Progenitor cell of endocrine pancreas (in vitro differentiated cells): ENCODE measurements around the gene CEACAM21. TPM values are rescaled to one million over a fixed set of nuclear protein-coding genes. Genes with fewer than 3 reads are reported as not detected.
A peak's percentile ranks its signal among the peaks of the same experiment; 100 is the strongest.

ENCODE experiments used
- DNase-seq: peaks from one replicate; pipeline ENCODE4 v3.0.0; 2021; ENCODE audit warnings: low spot score; ENCODE audit not compliant: unreplicated experiment
- H3K27ac Mint-ChIP-seq: 2 replicates; pipeline ENCODE4 v1.8.0; 2021; ENCODE audit warnings: mild to moderate bottlenecking, moderate library complexity, mixed read lengths
- H3K27me3 Mint-ChIP-seq: 2 replicates; pipeline ENCODE4 v1.8.0; 2021; ENCODE audit warnings: mixed read lengths
- H3K36me3 Mint-ChIP-seq: 2 replicates; pipeline ENCODE4 v1.8.0; 2022; ENCODE audit warnings: mixed read lengths; ENCODE audit not compliant: insufficient read depth
- H3K4me1 Mint-ChIP-seq: 2 replicates; pipeline ENCODE4 v1.8.0; 2021; ENCODE audit warnings: low read depth, mixed read lengths
- H3K4me3 Mint-ChIP-seq: 2 replicates; pipeline ENCODE4 v1.8.0; 2021; ENCODE audit warnings: low read depth, mild to moderate bottlenecking, moderate library complexity, mixed read lengths
- H3K9me3 Mint-ChIP-seq: 2 replicates; pipeline ENCODE4 v1.8.0; 2021; ENCODE audit warnings: low read depth, mixed read lengths
- total RNA-seq: library from RNA; stranded (reverse); gene quantifications from 2 replicates; pipeline ENCODE4 v1.2.1, GENCODE V29; 2021
- TF ChIP-seq, protein P1 (sequence below): fragments of 200-600 bp; sonication (generic); IDR thresholded peaks from one replicate; pipeline ENCODE4 v1.5.0; 2021; ENCODE audit warnings: antibody characterized with exemption, mild to moderate bottlenecking; ENCODE audit not compliant: unreplicated experiment

Gene CEACAM21
- total RNA-seq, 1 donor from 2014 or later = not detected

DNA sequence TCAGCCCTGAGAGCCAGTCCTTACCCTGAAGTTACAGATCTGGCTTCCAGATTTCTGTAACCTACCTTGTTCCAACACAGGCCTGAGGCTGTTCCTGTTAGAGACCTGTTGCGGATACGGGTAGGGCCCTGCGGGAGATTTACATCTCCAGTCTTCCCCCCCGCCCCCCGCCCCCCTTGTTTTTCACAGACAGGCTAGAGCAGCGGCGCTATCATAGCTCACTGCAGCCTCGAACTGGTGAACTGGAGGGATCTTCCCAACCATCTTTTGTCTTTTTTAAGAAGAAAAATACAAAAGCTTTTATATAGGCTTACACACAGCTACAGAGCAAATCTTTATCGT is 10.6 kb upstream of the CEACAM21 start:
- Mint-ChIP-seq H3K27me3 (peaks cover 40% of the 10 kb centered on the region), H3K4me1 (no peaks in the 10 kb centered on the region), H3K36me3 (no peaks in the 10 kb centered on the region), H3K27ac (no peak overlapping the region), H3K4me3 (no peak overlapping the region), H3K9me3 (peaks cover 4% of the 10 kb centered on the region)
- DNase-seq = no peak
- TF ChIP-seq, protein P1, sequence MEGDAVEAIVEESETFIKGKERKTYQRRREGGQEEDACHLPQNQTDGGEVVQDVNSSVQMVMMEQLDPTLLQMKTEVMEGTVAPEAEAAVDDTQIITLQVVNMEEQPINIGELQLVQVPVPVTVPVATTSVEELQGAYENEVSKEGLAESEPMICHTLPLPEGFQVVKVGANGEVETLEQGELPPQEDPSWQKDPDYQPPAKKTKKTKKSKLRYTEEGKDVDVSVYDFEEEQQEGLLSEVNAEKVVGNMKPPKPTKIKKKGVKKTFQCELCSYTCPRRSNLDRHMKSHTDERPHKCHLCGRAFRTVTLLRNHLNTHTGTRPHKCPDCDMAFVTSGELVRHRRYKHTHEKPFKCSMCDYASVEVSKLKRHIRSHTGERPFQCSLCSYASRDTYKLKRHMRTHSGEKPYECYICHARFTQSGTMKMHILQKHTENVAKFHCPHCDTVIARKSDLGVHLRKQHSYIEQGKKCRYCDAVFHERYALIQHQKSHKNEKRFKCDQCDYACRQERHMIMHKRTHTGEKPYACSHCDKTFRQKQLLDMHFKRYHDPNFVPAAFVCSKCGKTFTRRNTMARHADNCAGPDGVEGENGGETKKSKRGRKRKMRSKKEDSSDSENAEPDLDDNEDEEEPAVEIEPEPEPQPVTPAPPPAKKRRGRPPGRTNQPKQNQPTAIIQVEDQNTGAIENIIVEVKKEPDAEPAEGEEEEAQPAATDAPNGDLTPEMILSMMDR = no peak

DNA sequence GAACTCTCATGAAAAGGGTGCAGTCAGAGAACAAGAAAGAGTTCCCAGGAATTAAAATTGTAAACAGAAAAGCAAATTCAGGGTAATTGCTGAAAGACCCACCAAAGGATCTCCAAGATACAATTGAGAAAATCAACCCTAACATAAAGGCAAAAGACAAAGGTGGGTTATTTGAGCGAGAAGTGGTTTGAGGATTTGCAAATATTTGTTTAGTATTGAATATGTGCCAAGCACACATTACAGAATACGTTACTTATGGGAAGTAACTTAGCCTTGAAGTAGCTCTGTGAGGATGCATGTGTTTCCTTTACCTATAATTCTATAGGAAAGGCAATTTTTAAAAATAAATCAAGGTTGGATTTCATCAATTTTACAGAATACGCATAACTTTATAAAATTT is 10.0 kb upstream of the CEACAM21 start:
- peaks cover 40% of the 10 kb centered on the region for H3K27me3 Mint-ChIP-seq
- H3K4me1 Mint-ChIP-seq = no peaks in the 10 kb centered on the region
- TF ChIP-seq, protein P1 = no peak
- no peak overlapping the region for H3K27ac Mint-ChIP-seq
- H3K36me3 Mint-ChIP-seq = no peaks in the 10 kb centered on the region
- H3K9me3 Mint-ChIP-seq = peaks cover 4% of the 10 kb centered on the region
- no peak overlapping the region for H3K4me3 Mint-ChIP-seq
- no peak for DNase-seq

GRCh38 chr19:41569481-41570150 is 6.3 kb upstream of the CEACAM21 start:
- no peak overlapping the region for H3K27ac Mint-ChIP-seq
- peaks cover 4% of the 10 kb centered on the region for H3K9me3 Mint-ChIP-seq
- TF ChIP-seq, protein P1 = no peak
- DNase-seq = no peak
- no peaks in the 10 kb centered on the region for H3K36me3 Mint-ChIP-seq
- H3K27me3 Mint-ChIP-seq = peaks cover 36% of the 10 kb centered on the region
- no peak overlapping the region for H3K4me3 Mint-ChIP-seq
- H3K4me1 Mint-ChIP-seq = no peaks in the 10 kb centered on the region

- no peak overlapping the region for H3K4me3 Mint-ChIP-seq
- no peaks in the 10 kb centered on the region for H3K4me1 Mint-ChIP-seq
- no peak for DNase-seq
- TF ChIP-seq, protein P1 = no peak
- H3K9me3 Mint-ChIP-seq = peaks cover 4% of the 10 kb centered on the region
- H3K36me3 Mint-ChIP-seq = no peaks in the 10 kb centered on the region
- H3K27ac Mint-ChIP-seq = no peak overlapping the region
- peaks cover 34% of the 10 kb centered on the region for H3K27me3 Mint-ChIP-seq
These were observed 5.8 kb upstream of the CEACAM21 start for GRCh38 chr19:41570179-41570578.

- Mint-ChIP-seq H3K36me3 (no peaks in the 10 kb centered on the region), H3K27me3 (peaks cover 31% of the 10 kb centered on the region), H3K4me1 (no peaks in the 10 kb centered on the region), H3K9me3 (peaks cover 4% of the 10 kb centered on the region), H3K27ac (no peak overlapping the region), H3K4me3 (no peak overlapping the region)
- TF ChIP-seq, protein P1 = peak; percentile 77
- peak; percentile 50 for DNase-seq
These were observed 5.3 kb upstream of the CEACAM21 start for GRCh38 chr19:41570639-41571112.
